GM21723 (cell line): ENCODE results near the gene MICALL2.

ENCODE experiments used
- ATAC-seq: cut with Tn5 transposase; IDR thresholded peaks from one replicate; pipeline ENCODE4 v1.9.1; 2021; ENCODE audit warnings: mild to moderate bottlenecking, moderate library complexity; ENCODE audit not compliant: unreplicated experiment

The MICALL2 gene

DNA sequence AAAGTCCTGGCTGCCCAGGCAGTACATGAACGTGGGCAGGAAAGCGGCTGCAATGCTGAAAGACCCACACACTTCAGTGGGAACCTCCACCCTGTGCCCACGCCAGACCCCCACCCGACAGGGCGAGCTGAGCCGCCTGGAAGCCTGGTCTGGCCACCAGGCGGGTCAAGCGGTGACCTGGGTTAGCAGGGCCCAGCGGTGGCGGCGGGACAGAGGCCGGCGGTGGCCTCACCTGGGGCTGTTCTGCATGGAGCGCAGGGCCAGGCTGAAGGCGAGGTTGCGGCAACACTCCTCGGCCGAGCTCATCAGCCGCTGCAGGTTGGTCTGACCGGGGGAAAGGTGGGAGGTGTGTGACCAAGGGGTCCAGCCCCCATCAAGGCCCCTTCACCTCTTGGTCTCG, 11.6 kb upstream of the MICALL2 start:
- ATAC-seq: no peak

DNA sequence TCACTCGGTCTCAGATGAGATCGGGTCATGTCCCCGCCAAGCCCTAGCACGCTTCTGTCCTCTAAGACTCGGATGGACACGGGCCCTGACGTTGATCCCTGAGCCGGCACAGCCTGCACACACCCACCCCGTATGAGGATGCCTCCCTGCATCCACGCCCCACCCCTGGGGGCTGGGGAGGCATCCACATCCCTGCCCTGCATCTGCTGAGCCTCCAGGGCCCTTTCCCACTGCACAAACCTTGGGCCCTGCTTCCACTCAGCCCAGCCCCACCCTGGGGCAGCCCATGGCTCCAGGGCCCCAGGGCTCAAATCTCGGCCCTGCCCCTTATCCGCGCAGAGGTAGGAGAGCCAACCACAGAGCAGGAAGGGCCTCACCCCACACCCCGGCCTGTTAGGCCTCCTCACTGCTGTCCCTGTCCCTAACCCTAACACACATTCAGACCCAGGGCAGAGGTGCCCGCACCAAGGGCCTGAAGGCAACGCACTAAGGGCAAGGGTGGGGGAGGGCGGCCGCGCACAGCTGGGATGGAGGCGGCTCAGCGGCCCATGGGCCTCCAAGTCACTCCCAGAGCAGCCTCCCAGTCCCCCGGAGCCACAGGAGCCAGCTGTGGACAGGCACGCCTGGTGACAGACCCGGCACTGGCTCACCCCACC, 9.5 kb upstream of the MICALL2 start:
- ATAC-seq: no peak

DNA sequence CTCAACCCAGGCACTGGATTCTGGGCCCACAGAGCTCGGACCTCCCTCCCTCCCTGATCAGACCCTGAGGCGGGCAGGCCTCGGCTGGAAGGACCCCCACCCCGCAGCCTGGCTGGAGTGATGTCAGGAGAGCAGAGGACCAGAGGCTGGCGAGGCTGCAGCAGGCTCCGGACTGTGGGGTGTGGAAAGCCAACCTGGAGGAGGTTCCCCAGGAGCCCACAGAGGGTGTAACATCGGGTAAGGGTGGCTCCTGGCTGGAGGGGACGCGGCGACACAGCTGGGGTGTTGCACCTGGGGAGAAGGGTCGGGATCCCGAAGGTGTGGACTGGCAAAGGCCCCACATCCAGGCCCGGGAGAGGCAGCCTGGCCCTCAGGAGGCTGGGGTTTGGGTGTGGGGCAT, 8.9 kb upstream of the MICALL2 start:
- ATAC-seq: no peak

DNA sequence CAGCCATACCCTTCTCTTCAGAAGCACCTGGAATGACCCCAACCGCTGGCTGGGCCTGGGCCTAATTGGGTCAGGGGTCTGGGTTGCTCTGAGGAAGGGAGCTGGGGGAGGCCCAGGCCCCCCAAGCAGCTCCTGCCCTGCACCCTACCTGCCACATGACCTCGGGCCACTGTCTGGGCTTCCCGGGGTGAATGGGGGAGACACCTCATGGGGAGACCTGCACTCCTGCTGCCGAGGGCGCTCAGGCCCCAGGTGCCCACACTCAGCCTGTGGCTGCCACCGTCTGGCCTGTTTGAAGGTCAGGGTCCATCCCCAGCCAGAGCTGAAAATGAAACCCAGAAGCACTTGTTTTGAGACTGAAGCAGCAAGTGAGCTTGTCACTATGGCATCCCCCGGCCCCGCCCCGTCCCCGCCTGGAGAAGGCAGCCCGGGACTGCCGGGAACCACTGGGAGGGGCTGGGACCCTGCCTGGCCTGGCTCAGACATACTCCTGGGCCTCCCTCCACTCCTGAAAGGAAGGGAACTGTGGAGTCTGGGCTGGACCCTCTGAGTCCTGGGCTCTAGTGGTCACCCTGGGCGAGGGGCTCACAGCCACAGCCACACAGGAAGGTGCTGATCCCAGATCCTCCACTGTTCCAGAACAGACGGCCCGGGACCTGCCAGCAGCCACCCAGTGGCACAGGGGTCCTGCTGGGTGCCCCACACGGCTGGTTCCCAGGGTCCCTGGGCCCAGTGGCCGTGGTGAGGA, 7.4 kb upstream of the MICALL2 start:
- no peak for ATAC-seq

DNA sequence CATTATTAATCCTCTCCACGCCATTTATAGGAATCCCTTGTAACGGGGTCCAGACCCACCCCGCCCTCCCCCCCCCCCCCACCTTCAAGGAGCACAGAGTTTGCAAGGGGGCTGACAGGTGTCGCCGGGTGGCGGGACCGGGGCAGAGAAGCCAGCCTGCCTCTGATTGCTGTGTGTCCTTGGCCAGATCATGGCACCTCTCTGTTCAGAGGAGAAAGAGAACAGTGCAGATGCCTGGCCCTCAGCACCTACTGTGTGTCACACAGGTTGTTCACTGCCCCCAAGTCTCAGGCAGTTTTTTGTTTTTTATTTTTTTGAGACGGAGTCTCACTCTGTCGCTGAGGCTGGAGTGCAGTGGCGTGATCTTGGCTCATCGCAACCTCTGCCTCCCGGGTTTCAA, 5.4 kb upstream of the MICALL2 start:
- ATAC-seq: no peak

DNA sequence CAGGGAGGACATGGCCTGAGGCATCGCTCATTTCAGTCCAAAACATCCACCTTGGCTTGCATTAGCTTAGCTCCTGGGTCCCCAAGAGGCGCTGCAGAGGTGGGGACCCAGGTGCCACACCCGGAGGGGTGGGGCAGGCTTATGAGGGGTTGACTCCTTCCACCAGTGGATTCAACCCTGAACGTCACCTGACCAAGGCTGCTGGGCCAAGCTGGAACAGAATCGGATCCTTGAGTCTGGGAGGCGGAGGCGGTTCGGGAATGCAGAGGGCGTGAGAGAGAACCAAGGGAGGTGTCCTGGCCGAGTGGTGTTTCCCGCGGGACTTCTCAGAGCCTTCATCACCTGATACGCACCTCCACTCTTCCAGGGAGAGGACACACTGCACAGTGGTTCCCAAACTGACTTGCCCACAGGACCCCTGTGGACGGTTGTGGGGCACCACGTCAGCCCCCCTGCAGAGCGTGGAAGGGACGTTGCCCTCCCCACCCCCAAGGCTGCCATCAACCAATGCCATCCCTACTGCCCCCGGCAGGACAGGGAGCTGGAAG, 4.5 kb upstream of the MICALL2 start:
- no peak for ATAC-seq

DNA sequence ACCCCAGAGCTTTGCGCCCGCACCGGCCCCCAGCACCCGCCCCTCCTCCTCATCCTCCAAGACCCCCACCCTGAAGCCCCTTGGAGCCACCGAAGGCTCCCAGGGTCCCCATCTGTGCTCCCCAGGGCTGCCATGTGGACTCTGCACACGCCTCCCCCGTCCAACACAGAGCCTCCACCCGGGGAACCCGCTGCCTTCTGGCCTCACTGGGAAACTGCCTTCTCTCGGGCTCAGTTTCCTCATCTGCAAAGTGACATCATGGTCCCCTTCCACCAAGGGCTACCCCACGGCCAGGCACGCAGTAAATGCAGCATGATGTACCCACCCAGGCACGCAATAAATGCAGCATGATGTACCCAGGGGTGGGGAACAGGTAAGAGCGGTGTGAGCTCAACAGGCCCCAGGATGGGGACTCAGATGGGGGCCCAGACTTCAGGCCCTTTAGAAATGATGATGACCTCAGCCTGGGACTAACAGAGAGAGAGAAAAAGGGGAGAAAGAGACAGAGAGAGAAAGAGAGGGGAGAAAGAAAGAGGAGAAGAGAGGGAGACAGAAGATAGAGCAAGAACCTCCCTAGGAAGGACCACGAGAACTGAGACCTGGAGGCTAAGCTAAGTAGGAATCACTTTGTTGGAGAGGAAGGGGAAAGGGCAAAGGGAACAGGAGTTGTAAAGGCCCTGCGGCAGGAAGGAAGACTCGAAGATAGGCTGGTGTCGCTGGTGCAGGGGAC, 2.5 kb upstream of the MICALL2 start:
- ATAC-seq: no peak

DNA sequence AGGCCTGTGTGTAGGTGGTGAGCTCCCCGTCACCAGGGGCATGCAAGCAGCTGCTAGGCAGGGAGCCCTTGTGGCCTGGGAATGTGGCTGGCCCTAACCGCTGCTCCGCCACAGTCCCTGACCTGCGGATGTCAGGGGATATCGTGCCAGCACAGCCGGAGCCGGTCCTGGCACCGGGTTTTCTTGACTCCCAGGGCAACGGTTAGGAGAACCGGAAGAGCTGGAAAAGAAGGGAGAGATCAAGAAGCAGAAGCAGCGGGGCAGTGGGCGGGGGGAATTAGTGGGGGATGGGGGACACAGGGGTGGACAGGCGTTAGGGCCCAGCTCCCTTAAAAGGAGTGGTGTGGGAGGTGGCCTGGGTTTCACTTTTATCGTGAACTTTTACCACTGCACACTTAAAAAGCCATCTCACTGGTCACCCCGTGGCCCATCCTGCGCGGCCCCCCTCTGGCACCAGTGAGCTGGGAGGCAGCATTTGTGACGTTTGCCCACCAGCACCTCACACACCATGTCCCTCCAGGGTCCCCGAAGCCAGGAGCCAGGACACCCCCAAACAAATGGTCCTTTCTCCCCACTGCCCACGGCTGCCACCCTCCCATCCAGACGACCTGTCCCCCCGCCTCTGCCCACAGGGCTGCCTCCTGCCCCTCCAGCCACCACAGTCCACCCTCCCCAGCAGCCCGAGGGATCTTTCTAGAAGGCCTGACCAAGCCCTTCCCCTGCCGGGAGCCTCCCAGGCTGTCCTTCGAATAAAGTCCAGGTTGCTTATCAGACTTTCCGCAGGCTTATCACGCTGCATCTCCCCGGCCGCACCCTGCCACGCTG, 1.8 kb upstream of the MICALL2 start:
- ATAC-seq: no peak

DNA sequence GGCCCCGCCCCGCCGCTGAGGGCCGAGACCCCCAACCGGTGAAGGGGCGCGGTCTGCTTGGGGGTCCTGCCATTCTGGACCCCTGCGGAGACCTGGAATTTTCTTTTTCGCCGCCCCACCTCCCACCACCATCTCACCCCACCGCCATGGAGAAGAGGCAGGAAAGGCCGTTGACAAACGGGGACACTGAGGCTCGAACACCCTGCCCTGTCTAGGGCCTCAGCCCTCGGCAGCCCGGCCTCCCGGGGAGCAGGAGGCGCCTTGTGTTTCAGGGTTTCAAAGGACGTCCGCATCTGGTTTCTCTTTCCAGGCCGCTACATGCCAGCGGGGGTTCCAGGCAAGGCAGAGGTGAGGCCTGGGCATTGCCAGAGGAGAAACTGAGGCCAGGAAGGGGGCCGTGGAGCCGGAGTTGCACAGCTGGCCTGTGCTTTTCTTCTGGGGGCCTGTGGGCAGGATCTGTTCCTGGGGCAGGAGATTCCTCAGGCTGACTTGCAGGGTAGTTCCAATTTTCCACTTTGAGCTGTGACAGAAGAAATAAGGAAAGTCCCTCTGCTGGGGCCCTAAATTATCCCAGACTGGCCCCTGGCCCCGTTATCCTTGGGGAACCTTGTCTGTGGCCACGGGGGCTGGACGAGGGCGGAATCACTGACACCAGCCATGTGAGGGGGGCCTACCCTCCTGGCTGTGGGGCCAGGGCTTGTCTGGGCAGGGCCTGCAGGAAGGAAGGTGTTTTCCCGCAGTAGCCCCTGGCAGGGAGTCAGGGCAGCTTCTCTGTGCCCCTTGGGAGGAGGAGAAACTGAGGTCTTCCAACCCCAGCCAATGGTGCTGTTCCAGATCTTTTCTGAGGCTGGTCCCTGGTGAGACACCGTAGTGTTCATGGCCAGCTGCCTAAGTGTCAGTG, 900 bp upstream of the MICALL2 start:
- ATAC-seq: peak; percentile 2

DNA sequence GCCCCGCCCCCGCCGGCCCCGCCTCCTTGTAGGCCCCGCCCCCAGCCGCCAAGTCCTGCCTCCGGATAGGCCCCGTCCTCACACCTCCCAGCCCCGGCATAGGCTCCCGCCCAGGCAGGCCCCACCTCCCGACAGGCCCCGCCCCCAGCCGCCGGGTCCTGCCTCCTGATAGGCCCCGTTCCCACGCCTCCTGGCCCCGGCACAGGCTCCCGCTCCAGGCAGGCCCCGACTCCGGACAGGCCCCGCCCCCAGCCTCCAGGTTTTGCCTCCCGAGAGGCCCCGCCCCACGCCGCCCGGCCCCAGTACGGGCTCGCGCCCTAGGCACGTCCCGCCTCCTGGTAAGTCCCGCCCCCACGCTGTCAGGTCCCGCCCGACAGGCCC, 232 bp upstream of the MICALL2 start:
- ATAC-seq: peak; percentile 92

DNA sequence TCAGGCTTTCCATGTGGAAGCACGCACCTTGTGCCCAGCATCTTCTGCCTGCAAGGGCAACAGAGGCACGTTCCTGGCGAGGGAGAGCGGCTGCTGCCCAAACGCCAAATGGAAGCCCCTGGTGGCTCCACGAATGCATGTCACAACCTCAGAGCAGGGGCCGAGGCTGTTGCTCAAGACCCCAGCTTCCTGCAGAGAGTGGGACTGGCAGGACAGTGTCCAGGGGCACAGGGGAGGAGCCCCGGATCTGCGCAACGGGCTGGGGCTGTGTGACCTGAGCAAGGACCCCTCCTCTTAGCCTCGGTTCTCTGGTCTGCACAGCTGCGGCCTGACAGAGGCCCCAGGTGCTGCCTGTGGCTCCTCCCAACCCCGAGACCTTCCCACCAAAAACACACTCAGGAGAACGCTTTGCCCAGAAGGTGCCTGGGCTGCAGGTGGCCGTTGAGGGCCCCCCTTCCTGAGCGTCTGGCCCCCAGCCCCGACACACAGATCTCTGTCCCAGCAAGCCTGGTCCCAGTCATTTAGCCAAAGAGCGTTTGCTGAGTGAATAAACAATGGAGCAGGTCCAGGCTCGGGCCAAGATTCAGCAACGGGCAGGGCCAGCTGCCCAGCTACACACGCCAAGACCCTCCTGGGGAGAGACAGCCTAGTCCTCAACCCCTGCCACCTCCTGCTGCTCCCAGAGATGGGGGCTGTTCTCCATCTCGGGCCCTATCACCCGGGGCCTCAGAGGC, 1.2 kb downstream of the MICALL2 start:
- no peak for ATAC-seq

DNA sequence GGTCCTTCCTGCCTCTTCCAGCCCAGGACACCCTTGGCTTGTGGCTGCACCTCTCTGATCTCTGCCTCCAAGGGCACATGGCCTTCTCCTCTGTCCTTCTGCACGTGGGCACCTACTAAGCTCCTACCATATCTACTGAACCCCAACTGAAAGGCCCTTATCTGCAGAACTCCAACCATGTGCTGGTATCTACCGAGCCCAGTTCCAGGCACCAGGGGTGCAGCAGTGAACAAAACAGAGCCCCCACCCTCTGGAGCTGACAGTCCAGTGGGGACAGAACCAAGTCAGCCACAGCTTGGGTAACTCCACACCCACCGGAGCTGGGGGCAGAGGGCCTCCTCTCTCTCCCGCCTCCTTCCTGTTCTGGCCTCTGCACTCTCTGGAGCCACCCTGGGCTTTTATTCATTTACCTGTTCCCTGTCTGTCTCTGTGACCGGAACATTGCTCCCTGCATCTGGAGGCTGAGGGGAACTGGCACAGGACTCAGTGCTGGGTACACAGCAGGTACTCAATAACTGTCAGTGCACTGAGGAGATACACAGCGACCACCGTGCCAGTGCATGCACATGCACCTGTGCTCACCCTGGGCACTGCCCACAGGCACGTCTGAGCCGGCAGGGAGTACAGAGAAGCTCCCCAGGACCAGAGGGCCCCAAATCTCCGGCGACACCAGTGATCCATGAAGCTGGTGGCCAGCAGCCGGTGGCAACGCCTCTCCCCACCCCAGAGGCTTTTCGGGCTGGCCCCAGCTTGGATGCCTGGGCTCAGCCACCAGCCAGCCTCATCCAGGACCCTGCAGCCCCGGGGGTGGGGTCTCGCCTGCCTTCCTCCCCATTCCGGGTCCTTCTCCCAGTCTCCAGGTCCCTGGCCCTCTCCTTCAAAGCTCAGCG, 2.0 kb downstream of the MICALL2 start:
- ATAC-seq: no peak

DNA sequence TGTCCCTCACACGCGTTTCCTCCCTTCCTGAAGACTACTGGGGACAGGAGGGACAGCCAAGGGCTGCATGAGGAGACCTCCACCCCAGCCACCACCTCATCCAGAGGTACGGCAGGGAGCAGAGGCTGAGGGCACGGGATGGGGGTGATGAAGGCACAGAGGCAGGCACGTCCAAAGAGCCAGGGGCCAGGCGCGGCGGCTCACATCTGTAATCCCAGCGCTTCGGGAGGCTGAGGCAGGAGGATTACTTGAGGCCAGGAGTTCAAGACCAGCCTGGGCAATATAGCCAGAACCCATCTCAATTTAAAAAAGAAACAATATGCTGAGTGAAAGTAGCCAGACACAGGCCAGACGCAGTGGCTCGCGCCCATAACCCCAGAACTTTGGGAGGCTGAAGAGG, 3.3 kb downstream of the MICALL2 start:
- no peak for ATAC-seq

DNA sequence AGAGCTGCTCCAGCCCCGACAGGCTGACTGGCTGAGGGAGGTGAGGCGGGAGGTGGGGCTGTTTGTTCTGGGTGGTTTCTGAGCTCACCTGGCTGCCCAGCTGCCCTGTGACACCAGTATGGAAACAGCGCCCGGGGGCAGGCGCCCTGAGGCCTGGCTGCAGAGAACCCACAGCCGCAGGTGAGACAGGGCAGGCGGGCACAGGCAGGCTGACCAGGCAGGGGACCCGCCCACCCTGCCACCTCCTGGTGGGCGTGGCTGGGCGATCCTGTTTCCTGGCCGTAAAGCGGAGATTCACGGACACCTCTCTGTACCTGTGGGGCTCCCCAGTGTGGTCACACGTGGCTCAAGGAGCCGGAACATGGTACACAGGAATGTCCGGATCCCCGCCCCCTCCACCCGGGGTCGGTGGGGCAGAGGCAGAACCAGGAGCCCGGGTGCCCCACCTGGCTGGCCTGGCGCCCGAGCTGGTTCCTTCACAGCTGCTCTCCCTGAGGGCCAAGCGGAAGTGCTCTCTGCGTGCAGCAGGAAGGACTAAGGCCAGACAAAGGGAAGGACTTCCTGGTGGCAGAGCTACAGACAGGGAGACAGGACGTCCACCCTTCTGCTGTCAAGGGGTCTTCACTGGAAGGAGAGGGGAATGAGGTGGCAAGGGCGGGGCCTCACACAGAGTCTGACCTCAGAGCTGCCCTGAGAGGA, 3.9 kb downstream of the MICALL2 start:
- no peak for ATAC-seq

DNA sequence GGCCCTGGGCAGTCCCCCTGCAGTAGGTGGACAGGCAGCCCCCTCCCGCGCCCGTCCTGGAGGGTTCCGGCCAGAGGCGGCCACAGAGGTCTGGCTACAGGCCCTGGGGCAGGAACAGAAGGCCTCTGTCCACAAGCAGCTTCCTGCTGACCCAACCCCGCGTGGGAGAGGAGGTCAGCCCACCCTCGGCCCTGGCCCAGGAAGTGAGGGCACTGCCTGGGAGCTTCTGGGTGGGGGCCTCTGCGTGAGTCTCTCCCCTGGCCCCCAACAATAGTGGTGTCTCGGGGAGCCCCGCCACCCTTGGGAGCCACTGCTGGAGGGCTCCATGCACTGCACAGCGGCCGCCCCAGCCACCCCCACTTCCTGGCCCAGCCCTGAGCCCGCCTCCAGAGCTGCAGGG, 4.7 kb downstream of the MICALL2 start:
- ATAC-seq: no peak

DNA sequence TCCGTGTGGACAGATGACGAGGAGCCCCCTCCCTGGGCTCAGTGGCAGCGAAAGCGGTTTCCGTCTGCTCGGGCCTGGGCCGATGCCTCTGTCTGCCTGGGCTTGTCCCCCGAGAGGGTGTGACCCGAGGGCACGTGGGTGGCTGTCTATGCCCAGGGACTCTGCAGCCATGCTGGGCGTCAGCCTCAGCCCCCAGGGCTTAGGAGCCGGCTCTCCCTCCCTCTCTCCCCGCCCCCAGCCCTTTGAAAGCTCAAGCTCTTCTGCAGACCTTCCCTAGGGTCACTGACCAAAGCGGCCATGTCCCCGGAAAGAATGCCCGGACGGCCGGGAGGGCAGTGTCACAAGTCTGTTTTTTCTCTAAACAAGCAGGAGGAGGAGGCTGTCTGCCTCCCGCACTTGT, 7.1 kb downstream of the MICALL2 start:
- ATAC-seq: no peak

DNA sequence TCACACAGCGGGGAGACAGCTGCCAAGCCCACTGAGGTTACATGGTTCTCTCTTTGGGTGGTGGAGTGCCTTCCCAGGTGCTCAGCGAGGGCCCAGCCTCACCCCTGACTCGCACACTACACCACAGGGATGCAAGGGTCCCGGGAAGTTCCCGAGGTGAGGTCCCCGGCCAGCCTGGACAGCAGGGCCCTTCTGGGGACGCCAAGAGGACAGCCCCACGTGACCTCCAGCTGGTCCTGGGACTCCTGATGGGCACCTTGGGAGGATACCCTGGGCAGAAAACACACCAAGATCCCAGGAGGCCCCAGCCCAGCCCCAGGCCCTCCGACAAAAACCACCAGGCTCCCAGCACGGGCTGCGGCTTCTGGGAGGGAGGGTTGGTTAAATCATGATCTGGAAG, 8.3 kb downstream of the MICALL2 start:
- no peak for ATAC-seq

DNA sequence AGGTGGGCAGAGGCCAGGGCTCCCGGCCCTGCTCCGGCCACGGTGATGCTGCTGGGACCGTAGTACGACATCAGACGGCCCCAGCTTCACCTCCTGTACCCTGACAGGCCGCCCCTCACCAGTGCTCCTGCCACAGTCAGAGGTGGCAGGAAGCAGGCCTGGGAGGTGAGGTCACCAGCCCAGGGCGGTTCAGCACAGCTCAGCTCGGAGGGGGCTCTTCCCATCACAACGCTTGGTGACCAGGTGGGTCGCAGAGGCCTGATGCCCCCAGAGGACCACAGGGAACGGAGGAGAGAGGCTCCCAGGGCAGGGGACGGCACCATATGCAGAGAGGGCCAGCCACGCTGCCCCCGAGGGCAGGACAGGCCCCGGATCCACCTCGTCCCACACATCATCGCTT, 8.8 kb downstream of the MICALL2 start:
- ATAC-seq: no peak
